AG04449 (cell line): ENCODE data around the gene MAML2.

Source experiments
- CTCF ChIA-PET: fragments of 350-600 bp; formaldehyde crosslinking; extraction: SDS; loops from one replicate; lab custom pipeline; 2021; ENCODE audit warnings: antibody characterized with exemption; lab: Yijun Ruan, JAX
- POLR2A ChIA-PET: fragments of 400-600, 350-600 bp; formaldehyde crosslinking; extraction: SDS; loops from one replicate; lab custom pipeline; 2020; ENCODE audit warnings: antibody characterized with exemption, inconsistent platforms; lab: Yijun Ruan, JAX
- DNase-seq: peaks from one replicate; pipeline ENCODE4 v3.0.0-alpha.2; 2010; ENCODE audit warnings: low read depth, low spot score
- H3K4me3 ChIP-seq: 2 replicates; pipeline ENCODE4 v1.5.1; 2011; ENCODE audit warnings: low read depth, mild to moderate bottlenecking, control low read depth, low read length
- CTCF ChIP-seq: IDR thresholded peaks from one replicate; pipeline ENCODE4 v1.5.1; 2011; ENCODE audit warnings: mild to moderate bottlenecking, moderate library complexity, low read length, control low read depth, inconsistent platforms; ENCODE audit not compliant: insufficient read depth; ENCODE audit errors: missing control alignments

Gene MAML2

GRCh38 chr11:96151501-96151900 is 191.5 kb downstream of the MAML2 start:
- ChIA-PET POLR2A (no interaction called here), CTCF (interaction anchor here (1.0 kb wide), 1 partner anchor 235 kb away, joined by 3 read pairs; no protein-coding TSS in a partner anchor)
- TF ChIP-seq CTCF, result no peak
- DNase-seq, result no peak
- H3K4me3 ChIP-seq, result no peak overlapping the region

- CTCF ChIA-PET, result interaction anchor here (0.7 to 1.0 kb wide), 2 partner anchors 13 to 234 kb away, joined by 3 read pairs; no protein-coding TSS in a partner anchor
Observed at GRCh38 chr11:96150609-96151008, 192.4 kb downstream of the MAML2 start.

GRCh38 chr11:96149743-96150555 is 193.0 kb downstream of the MAML2 start:
- POLR2A ChIA-PET, result interaction anchor here (0.6 to 1.1 kb wide), 2 partner anchors 58 to 193 kb away, joined by 3 to 6 read pairs; partner anchors contain the start of gene MAML2
- CTCF ChIA-PET, result no interaction called here
- TF ChIP-seq CTCF, result no peak
- DNase-seq, result no peak
- no peak overlapping the region for H3K4me3 ChIP-seq

More at GRCh38 chr11:96150609-96151008, 192.4 kb downstream of the MAML2 start:
- no peak overlapping the region for H3K4me3 ChIP-seq
- DNase-seq, result no peak
- no peak for TF ChIP-seq CTCF
- POLR2A ChIA-PET, result interaction anchor here (0.6 to 1.1 kb wide), 2 partner anchors 59 to 192 kb away, joined by 3 to 6 read pairs; partner anchors contain the start of gene MAML2

GRCh38 chr11:96147906-96148486 is 195.0 kb downstream of the MAML2 start:
- H3K4me3 ChIP-seq, result no peak overlapping the region
- no peak for TF ChIP-seq CTCF
- ChIA-PET POLR2A (no interaction called here), CTCF (interaction anchor here (0.7 to 1.3 kb wide), 3 partner anchors 25 to 195 kb away, joined by 3 to 7 read pairs (median 3); partner anchors contain the start of gene MAML2)
- DNase-seq, result no peak

GRCh38 chr11:96147186-96147585 is 195.8 kb downstream of the MAML2 start:
- no peak for DNase-seq
- CTCF ChIA-PET, result no interaction called here
- POLR2A ChIA-PET, result no interaction called here
- no peak overlapping the region for H3K4me3 ChIP-seq
- TF ChIP-seq CTCF, result no peak

- no peak for TF ChIP-seq CTCF
- DNase-seq, result no peak
- H3K4me3 ChIP-seq, result no peak overlapping the region
- CTCF ChIA-PET, result interaction anchor here (1.3 kb wide), 1 partner anchor 196 kb away, joined by 6 read pairs; the partner anchor contains the start of gene MAML2
- POLR2A ChIA-PET, result no interaction called here
Observed at GRCh38 chr11:96146765-96147164, 196.2 kb downstream of the MAML2 start.
